Astrocyte of the spinal cord (primary cell): ENCODE results near the gene FXYD3.
A peak's percentile ranks its signal among the peaks of the same experiment; 100 is the strongest.

Experiments used
- DNase-seq: peaks from one replicate; pipeline ENCODE4 v3.0.0; 2011; ENCODE audit warnings: low read depth, low spot score
- H3K4me3 ChIP-seq: 2 replicates; pipeline ENCODE4 v1.5.1; 2011; ENCODE audit warnings: low read depth, mild to moderate bottlenecking, low read length, moderate library complexity
- CTCF ChIP-seq: IDR thresholded peaks from 2 replicates; pipeline ENCODE4 v1.5.1; 2012; ENCODE audit warnings: low read depth, mild to moderate bottlenecking, low read length, inconsistent platforms
- in situ Hi-C: cut with HindIII; loops from 2 replicates; pipeline ENCODE4 v1.10.0; 2017; ENCODE audit warnings: low sequenced_read_pairs

FXYD3 gene

DNA sequence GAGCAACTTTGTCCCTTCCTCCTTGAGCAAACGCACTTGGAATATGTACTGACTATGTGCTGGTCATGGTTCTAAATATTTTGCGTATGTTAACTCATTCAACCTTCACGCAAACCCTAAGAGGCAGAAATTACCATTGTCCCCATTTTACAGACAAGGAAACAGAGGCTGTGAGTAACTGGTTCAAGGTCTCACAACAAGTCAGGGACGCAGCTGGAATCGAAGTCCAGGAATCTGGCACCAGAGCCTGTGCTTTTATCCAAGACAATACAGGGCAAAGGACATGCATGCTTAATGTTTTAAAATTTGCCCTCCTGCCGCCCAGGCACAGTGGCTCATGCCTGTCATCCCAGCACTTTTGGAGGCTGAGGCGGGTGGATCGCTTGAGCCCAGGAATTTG, 44.0 kb downstream of the FXYD3 start:
- no peak for TF ChIP-seq CTCF
- in situ Hi-C loops, result no loop called here
- DNase-seq, result no peak
- no peak overlapping the region for H3K4me3 ChIP-seq

- TF ChIP-seq CTCF, result no peak
- in situ Hi-C loops, result no loop called here
- H3K4me3 ChIP-seq, result no peak overlapping the region
- DNase-seq, result no peak
Observed at GRCh38 chr19:35160629-35161433, 45.2 kb downstream of the FXYD3 start.

- no peak for DNase-seq
- in situ Hi-C loops, result no loop called here
- H3K4me3 ChIP-seq, result no peak overlapping the region
- TF ChIP-seq CTCF, result no peak
Observed at GRCh38 chr19:35161434-35161743, 45.8 kb downstream of the FXYD3 start.

GRCh38 chr19:35162471-35163326, 47.1 kb downstream of the FXYD3 start:
- peak; percentile 42 for DNase-seq
- no peak for TF ChIP-seq CTCF
- in situ Hi-C loops, result no loop called here
- no peak overlapping the region for H3K4me3 ChIP-seq

GRCh38 chr19:35164418-35164817, 48.8 kb downstream of the FXYD3 start:
- TF ChIP-seq CTCF, result no peak
- in situ Hi-C loops, result no loop called here
- DNase-seq, result no peak
- no peak overlapping the region for H3K4me3 ChIP-seq

GRCh38 chr19:35165200-35166058, 49.8 kb downstream of the FXYD3 start:
- no peak for TF ChIP-seq CTCF
- H3K4me3 ChIP-seq, result no peak overlapping the region
- in situ Hi-C loops, result no loop called here
- no peak for DNase-seq
